Transverse colon (tissue), 4 donors: ENCODE data around the gene MTSS2.

Source experiments
- EP300 ChIP-seq: sonication (generic); formaldehyde crosslinking; IDR thresholded peaks from one replicate; pipeline ENCODE4 v1.6.1; 2017; ENCODE audit warnings: antibody characterized with exemption, low read depth
- POLR2A ChIP-seq: fragments of 450-650 bp; IDR thresholded peaks from one replicate; pipeline ENCODE4 v1.6.1; 2016; ENCODE audit warnings: antibody characterized with exemption, mild to moderate bottlenecking, moderate library complexity
- POLR2AphosphoS5 ChIP-seq, 3 donors: sonication (generic); formaldehyde crosslinking; IDR thresholded peaks; one replicate each; pipeline ENCODE4 v1.6.1; 2016; ENCODE audit warnings: antibody characterized with exemption in 3 of 3
- TF ChIP-seq, protein P1 (sequence below), 5 experiments: fragments of 200-600 bp in 3 of 5; fragments of 450-650 bp in 2 of 5; sonication (generic) in 3 of 5; IDR thresholded peaks; 1 replicate in 2 of 5; 2 replicates in 3 of 5; pipeline ENCODE4 v1.5.1; 2016 to 2017; ENCODE audit warnings: antibody characterized with exemption in 5 of 5, inconsistent platforms in 3 of 5, mild to moderate bottlenecking in 2 of 5, moderate library complexity in 1 of 5

GRCh38 chr16:70721202-70721963 lies 35.5 kb upstream of the MTSS2 start:
- TF ChIP-seq, protein P1, sequence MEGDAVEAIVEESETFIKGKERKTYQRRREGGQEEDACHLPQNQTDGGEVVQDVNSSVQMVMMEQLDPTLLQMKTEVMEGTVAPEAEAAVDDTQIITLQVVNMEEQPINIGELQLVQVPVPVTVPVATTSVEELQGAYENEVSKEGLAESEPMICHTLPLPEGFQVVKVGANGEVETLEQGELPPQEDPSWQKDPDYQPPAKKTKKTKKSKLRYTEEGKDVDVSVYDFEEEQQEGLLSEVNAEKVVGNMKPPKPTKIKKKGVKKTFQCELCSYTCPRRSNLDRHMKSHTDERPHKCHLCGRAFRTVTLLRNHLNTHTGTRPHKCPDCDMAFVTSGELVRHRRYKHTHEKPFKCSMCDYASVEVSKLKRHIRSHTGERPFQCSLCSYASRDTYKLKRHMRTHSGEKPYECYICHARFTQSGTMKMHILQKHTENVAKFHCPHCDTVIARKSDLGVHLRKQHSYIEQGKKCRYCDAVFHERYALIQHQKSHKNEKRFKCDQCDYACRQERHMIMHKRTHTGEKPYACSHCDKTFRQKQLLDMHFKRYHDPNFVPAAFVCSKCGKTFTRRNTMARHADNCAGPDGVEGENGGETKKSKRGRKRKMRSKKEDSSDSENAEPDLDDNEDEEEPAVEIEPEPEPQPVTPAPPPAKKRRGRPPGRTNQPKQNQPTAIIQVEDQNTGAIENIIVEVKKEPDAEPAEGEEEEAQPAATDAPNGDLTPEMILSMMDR (IDR thresholded peaks at IDR 0.05): no peak
- TF ChIP-seq POLR2A (no peak), POLR2AphosphoS5 (IDR thresholded peaks at IDR 0.05) (no peak), EP300 (no peak)
